RWPE2 (cell line): ENCODE results near the gene MS4A10.

ENCODE experiments used
- ATAC-seq: fragments of 200-7000 bp; cut with Tn5 transposase; 3 replicates; pipeline ENCODE4 v1.9.1; 2021; ENCODE audit warnings: low read depth
- DNase-seq: peaks from one replicate; pipeline ENCODE4 v3.0.0-alpha.2; 2020; ENCODE audit warnings: low spot score
- H3K27ac ChIP-seq: fragments of 450-650 bp; 2 replicates; pipeline ENCODE4 v1.5.1; 2017; ENCODE audit warnings: mild to moderate bottlenecking; ENCODE audit not compliant: poor library complexity, severe bottlenecking
- H3K27me3 ChIP-seq: fragments of 250-450 bp; sonication (Bioruptor Pico); 2 replicates; pipeline ENCODE4 v1.5.1; 2021; ENCODE audit warnings: mild to moderate bottlenecking, moderate library complexity; ENCODE audit not compliant: insufficient read depth, poor library complexity, severe bottlenecking
- H3K36me3 ChIP-seq: fragments of 250-450 bp; sonication (Bioruptor Pico); 2 replicates; pipeline ENCODE4 v1.5.1; 2020; ENCODE audit warnings: low read depth, mild to moderate bottlenecking, moderate library complexity
- H3K4me1 ChIP-seq: fragments of 250-450 bp; sonication (Bioruptor Pico); 2 replicates; pipeline ENCODE4 v1.5.1; 2021; ENCODE audit warnings: mild to moderate bottlenecking, moderate library complexity; ENCODE audit not compliant: insufficient read depth, poor library complexity, severe bottlenecking
- H3K4me3 ChIP-seq: fragments of 250-450 bp; sonication (Bioruptor Pico); 2 replicates; pipeline ENCODE4 v1.5.1; 2021; ENCODE audit warnings: mild to moderate bottlenecking, moderate library complexity; ENCODE audit not compliant: severe bottlenecking
- H3K9me3 ChIP-seq: fragments of 250-450 bp; sonication (Bioruptor Pico); 2 replicates; pipeline ENCODE4 v1.5.1; 2021; ENCODE audit warnings: mild to moderate bottlenecking, moderate library complexity; ENCODE audit not compliant: severe bottlenecking
- CTCF ChIP-seq: fragments of 450-650 bp; IDR thresholded peaks from one replicate; pipeline ENCODE4 v1.5.1; 2017; ENCODE audit warnings: mild to moderate bottlenecking, moderate library complexity; ENCODE audit not compliant: poor library complexity, severe bottlenecking

Gene MS4A10

GRCh38 chr11:60841797-60842667 is 56.9 kb downstream of the MS4A10 start, which contains the start of gene CCDC86:
TSS of gene CCDC86 (plus strand) at chr11:60842113. CDS start at chr11:60842125, 12 bp downstream.
- no peaks in the 10 kb centered on the region for H3K9me3 ChIP-seq
- DNase-seq: peak; percentile 92
- H3K36me3 ChIP-seq: peaks cover 11% of the 10 kb centered on the region
- ATAC-seq: peak; percentile 76
- peak within 1 kb of the TSS; percentile 19 for H3K27ac ChIP-seq
- no peak for TF ChIP-seq CTCF
- H3K27me3 ChIP-seq: no peaks in the 10 kb centered on the region
- H3K4me1 ChIP-seq: peaks cover 9% of the 10 kb centered on the region
- H3K4me3 ChIP-seq: peak within 1 kb of the TSS; percentile 80

- peaks cover 9% of the 10 kb centered on the region for H3K4me1 ChIP-seq
These were observed 57.8 kb downstream of the MS4A10 start for GRCh38 chr11:60842668-60843600.

GRCh38 chr11:60844045-60844869 is 59.1 kb downstream of the MS4A10 start:
- ATAC-seq (peak; percentile 52; the same call in 1 of the 3 replicates), DNase-seq (no peak)
- peak overlapping the region; percentile 80 for H3K4me3 ChIP-seq
- no peaks in the 10 kb centered on the region for H3K9me3 ChIP-seq
- H3K36me3 ChIP-seq: peaks cover 15% of the 10 kb centered on the region
- H3K27me3 ChIP-seq: no peaks in the 10 kb centered on the region
- no peak overlapping the region for H3K27ac ChIP-seq
- H3K4me1 ChIP-seq: peaks cover 9% of the 10 kb centered on the region
- no peak for TF ChIP-seq CTCF

More at GRCh38 chr11:60842668-60843600, 57.8 kb downstream of the MS4A10 start:
- H3K4me3 ChIP-seq: peak overlapping the region; percentile 80
- peaks cover 15% of the 10 kb centered on the region for H3K36me3 ChIP-seq
- peak overlapping the region; percentile 19 for H3K27ac ChIP-seq
- DNase-seq: no peak
- H3K9me3 ChIP-seq: no peaks in the 10 kb centered on the region
- no peaks in the 10 kb centered on the region for H3K27me3 ChIP-seq
- ATAC-seq: peak; percentile 5; the same call in 2 of the 3 replicates
- TF ChIP-seq CTCF: no peak

GRCh38 chr11:60844870-60845221 is 59.7 kb downstream of the MS4A10 start:
- no peaks in the 10 kb centered on the region for H3K9me3 ChIP-seq
- H3K36me3 ChIP-seq: peaks cover 18% of the 10 kb centered on the region
- H3K4me3 ChIP-seq: no peak overlapping the region
- peaks cover 9% of the 10 kb centered on the region for H3K4me1 ChIP-seq
- no peak for TF ChIP-seq CTCF
- H3K27me3 ChIP-seq: no peaks in the 10 kb centered on the region
- ATAC-seq: no peak
- DNase-seq: no peak
- no peak overlapping the region for H3K27ac ChIP-seq
